ENCODE measurements around the gene LUZP4.
A peak's percentile ranks its signal among the peaks of the same experiment; 100 is the strongest.
"Not testable (repeated sequence)": the region's sequence is repeated elsewhere in the genome, so short reads cannot be mapped to it uniquely, and the experiment has no call there.

Gene LUZP4

DNA sequence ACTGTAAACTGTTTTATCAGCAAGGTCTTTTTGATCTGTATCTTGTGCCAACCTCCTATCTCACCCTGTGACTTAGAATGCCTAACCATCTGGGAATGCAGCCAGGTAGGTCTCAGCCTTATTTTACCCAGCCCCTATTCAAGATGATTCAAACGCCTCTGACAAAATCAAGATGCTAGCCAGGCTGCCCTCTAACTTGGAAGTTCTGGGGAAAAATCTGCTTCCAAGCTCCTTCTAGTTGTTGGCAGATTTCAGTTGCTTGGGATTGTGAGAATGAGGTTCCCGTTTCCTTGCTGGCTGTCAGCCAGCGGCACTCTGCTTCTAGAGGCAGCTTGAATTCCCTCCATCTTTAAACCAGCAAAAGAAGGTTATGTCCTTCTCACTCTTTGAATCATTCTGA, 34.7 kb downstream of the LUZP4 start:
- TF ChIP-seq, protein P1, sequence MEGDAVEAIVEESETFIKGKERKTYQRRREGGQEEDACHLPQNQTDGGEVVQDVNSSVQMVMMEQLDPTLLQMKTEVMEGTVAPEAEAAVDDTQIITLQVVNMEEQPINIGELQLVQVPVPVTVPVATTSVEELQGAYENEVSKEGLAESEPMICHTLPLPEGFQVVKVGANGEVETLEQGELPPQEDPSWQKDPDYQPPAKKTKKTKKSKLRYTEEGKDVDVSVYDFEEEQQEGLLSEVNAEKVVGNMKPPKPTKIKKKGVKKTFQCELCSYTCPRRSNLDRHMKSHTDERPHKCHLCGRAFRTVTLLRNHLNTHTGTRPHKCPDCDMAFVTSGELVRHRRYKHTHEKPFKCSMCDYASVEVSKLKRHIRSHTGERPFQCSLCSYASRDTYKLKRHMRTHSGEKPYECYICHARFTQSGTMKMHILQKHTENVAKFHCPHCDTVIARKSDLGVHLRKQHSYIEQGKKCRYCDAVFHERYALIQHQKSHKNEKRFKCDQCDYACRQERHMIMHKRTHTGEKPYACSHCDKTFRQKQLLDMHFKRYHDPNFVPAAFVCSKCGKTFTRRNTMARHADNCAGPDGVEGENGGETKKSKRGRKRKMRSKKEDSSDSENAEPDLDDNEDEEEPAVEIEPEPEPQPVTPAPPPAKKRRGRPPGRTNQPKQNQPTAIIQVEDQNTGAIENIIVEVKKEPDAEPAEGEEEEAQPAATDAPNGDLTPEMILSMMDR (IDR thresholded peaks at IDR 0.05; ENCODE audit: low read depth, low read length): no peak
- H3K36me3 ChIP-seq: no peaks in the 10 kb centered on the region
- H3K27ac ChIP-seq: no peak overlapping the region
- H3K27me3 ChIP-seq (ENCODE audit: insufficient read depth, low read depth, severe bottlenecking): peaks cover 21% of the 10 kb centered on the region
- H3K9me3 ChIP-seq (ENCODE audit: severe bottlenecking): no peaks in the 10 kb centered on the region
- DNase-seq: no peak
- H3K4me3 ChIP-seq (ENCODE audit: low read depth, low read length): no peak overlapping the region

DNA sequence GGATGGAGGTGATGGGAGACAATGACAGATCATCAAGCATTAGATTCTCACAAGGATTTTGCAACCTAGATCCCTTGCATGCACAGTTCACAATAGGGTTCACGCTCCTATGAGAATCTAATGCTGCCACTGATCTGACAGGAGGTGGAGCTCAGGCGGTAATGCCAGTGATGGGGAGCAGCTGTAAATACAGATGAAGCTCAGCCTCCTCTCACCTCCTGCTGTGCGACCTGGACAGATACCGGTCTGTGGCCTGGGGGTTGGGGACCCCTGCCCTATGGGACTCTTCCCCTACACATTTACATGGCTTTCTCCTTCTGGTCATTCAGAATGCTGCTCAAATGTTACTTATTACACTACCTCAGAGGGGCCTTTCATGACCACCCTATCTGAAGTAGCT, 39.8 kb downstream of the LUZP4 start:
- H3K27me3 ChIP-seq (ENCODE audit: insufficient read depth, low read depth, severe bottlenecking): peaks cover 16% of the 10 kb centered on the region
- H3K9me3 ChIP-seq (ENCODE audit: severe bottlenecking); H3K27ac ChIP-seq; H3K4me3 ChIP-seq (ENCODE audit: low read depth, low read length); H3K36me3 ChIP-seq: not testable (repeated sequence)
- peak; percentile 57 for DNase-seq

DNA sequence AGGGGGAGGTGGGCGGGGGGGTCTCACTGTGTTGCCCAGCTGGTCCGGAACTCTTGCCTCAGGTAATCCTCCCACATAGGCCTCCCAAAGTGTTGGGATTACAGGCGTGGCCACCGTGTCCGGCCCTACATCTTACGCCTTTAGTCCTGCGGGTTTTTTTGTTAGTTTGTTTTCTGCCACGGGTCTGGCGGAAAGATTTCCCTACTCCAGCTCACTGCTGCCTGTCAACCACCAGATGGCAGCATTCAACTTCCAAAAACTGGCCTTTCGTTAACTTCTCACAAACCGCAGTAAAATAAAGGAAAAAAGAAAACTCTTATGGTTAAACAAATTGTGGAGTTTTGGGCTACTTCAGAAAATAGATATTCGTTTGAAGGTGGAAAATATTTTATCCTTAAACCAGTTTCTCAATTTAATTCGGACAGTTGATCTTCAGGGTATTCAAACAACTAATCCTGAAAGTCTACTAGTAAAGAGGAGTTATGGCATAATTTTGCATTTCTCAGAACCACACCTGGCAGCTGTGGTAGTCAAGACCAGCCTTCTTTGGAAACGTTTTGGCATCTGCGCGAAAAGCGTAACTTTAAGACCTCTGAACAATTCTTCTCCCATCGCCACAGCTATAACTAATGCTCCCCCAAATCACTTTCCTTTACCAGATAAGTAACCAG, 41.1 kb downstream of the LUZP4 start:
- Histone ChIP-seq H3K4me3 (ENCODE audit: low read depth, low read length) (peak overlapping the region; percentile 32), H3K9me3 (ENCODE audit: severe bottlenecking) (no peaks in the 10 kb centered on the region), H3K36me3 (no peaks in the 10 kb centered on the region; the same call in 1 of the 2 replicates), H3K27ac (peak overlapping the region; percentile 1; the same call in 1 of the 2 replicates), H3K27me3 (ENCODE audit: insufficient read depth, low read depth, severe bottlenecking) (peaks cover 23% of the 10 kb centered on the region)
- DNase-seq: peak; percentile 49
- TF ChIP-seq, protein P1 (IDR thresholded peaks at IDR 0.05; ENCODE audit: low read depth, low read length): peak; percentile 72

DNA sequence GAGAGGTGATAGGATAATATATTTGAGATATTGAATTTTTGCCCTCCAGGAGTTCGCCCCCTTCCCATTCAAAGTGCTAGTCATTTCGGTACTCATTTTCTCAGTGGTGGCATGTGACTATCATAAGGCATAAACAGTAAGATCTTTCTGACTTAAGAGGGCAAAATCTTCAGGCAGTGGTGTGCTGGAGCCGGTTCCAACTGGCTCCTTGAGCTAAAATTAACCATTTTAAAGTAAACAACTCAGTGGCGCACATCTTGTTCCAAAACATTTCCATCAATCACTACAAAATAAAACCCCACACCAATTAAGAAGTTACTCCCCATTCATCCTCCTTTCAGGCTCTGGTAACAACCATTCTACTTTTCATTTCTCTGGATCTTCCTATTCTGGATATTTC, 43.3 kb downstream of the LUZP4 start:
- no peaks in the 10 kb centered on the region for H3K9me3 ChIP-seq (ENCODE audit: severe bottlenecking)
- TF ChIP-seq, protein P1 (IDR thresholded peaks at IDR 0.05; ENCODE audit: low read depth, low read length): no peak
- peaks cover 25% of the 10 kb centered on the region for H3K27me3 ChIP-seq (ENCODE audit: insufficient read depth, low read depth, severe bottlenecking)
- DNase-seq: no peak
- H3K36me3 ChIP-seq: no peaks in the 10 kb centered on the region; the same call in 1 of the 2 replicates
- H3K4me3 ChIP-seq (ENCODE audit: low read depth, low read length): no peak overlapping the region
- no peak overlapping the region for H3K27ac ChIP-seq

DNA sequence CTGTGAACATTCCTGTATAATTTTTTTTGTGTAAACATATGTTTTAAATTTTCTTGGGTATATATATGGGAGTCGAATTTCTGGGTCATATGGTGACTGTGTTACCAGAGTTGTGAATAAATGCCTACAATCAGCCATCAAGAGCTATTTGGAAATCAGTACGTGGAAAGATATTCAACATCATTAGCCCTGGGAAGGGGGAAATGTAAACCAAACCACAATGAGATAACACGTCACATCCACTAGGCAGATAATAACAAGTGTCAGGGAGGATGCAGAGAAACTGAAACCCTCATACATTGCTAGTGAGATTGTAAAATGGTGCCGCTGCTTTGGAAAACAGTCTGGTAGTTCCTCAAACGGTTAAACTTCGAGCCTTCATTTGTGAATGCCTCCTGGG, 43.9 kb downstream of the LUZP4 start:
- DNase-seq: no peak

DNA sequence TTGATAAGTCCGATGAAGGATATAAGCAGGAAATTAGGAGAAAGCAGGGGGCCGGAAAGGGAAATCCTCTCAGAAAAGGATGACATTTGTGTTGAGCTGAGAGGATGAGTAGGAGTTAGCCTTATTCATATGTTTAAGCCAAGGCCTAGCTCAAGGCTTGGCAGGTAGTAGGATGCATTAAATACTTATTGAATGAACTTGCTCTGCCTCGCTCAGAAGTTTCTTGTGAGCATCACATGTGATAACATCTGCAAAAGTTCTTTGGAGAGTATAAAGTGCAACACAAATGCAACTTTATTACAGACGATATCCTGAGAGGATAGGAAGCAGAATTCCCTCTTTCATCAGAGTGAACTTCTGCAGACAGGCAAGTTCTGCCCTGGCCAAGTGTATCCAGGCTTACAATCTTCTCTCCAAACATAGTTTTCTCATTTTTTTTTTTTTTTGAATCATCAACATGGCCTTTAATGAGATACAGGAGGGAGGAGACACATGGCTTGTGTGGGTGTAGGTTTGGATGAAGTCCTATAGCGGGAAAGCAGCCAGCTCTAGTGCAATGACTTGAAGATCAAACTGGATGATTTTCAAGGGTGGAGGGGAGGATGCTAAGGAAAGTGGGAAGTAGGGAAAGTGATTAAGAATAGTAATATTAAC, 48.1 kb downstream of the LUZP4 start:
- Histone ChIP-seq H3K27me3 (ENCODE audit: insufficient read depth, low read depth, severe bottlenecking) (peaks cover 12% of the 10 kb centered on the region), H3K36me3 (no peaks in the 10 kb centered on the region), H3K4me3 (ENCODE audit: low read depth, low read length) (no peak overlapping the region), H3K9me3 (ENCODE audit: severe bottlenecking) (no peaks in the 10 kb centered on the region), H3K27ac (no peak overlapping the region)
- TF ChIP-seq, protein P1 (IDR thresholded peaks at IDR 0.05; ENCODE audit: low read depth, low read length): no peak
- DNase-seq: no peak

More for the DNA sequence above, 43.9 kb downstream of the LUZP4 start:
- Histone ChIP-seq H3K27me3 (ENCODE audit: insufficient read depth, low read depth, severe bottlenecking) (peaks cover 23% of the 10 kb centered on the region), H3K4me3 (ENCODE audit: low read depth, low read length) (no peak overlapping the region), H3K27ac (no peak overlapping the region), H3K36me3 (no peaks in the 10 kb centered on the region; the same call in 1 of the 2 replicates), H3K9me3 (ENCODE audit: severe bottlenecking) (no peaks in the 10 kb centered on the region)
- TF ChIP-seq, protein P1 (IDR thresholded peaks at IDR 0.05; ENCODE audit: low read depth, low read length): no peak

Measured in WERI-Rb-1 (cell line).